Fibroblast of the aortic adventitia (primary cell): ENCODE data around the gene ZSCAN9. TPM values are rescaled to one million over a fixed set of nuclear protein-coding genes. Genes with fewer than 3 reads are reported as not detected.

ENCODE experiments used
- DNase-seq: peaks from one replicate; pipeline ENCODE4 v3.0.0-alpha.2; 2010; ENCODE audit warnings: low read depth
- H3K4me3 ChIP-seq: 2 replicates; pipeline ENCODE4 v1.5.1; 2011; ENCODE audit warnings: low read depth, mild to moderate bottlenecking, control low read depth, low read length, moderate library complexity
- CTCF ChIP-seq: IDR thresholded peaks from 2 replicates; pipeline ENCODE4 v1.5.1; 2011; ENCODE audit warnings: mild to moderate bottlenecking, low read length, control low read depth, inconsistent platforms; ENCODE audit not compliant: insufficient read depth
- total RNA-seq: library from RNA; depleted of rRNA; stranded (reverse); fragments of >200 nt; gene quantifications from 2 replicates; pipeline ENCODE4 v1.2.3, GENCODE V29; 2012; ENCODE audit warnings: low replicate concordance

The ZSCAN9 gene
- total RNA-seq, 1 donor = 10.8 TPM

- TF ChIP-seq CTCF = no peak
- no peak for DNase-seq
Measured at GRCh38 chr6:28280595-28281287, 55.7 kb downstream of the ZSCAN9 start.

GRCh38 chr6:28281288-28282064, 56.4 kb downstream of the ZSCAN9 start, which contains the start of gene PGBD1:
Gene PGBD1 (plus strand): TSS chr6:28281572. CDS start chr6:28283814, 2,242 bp downstream.
- H3K4me3 ChIP-seq = peak within 1 kb of the TSS; percentile 75
- no peak for TF ChIP-seq CTCF
- peak; percentile 73 for DNase-seq

More at GRCh38 chr6:28280595-28281287, 55.7 kb downstream of the ZSCAN9 start:
- H3K4me3 ChIP-seq = peak overlapping the region; percentile 75

DNA sequence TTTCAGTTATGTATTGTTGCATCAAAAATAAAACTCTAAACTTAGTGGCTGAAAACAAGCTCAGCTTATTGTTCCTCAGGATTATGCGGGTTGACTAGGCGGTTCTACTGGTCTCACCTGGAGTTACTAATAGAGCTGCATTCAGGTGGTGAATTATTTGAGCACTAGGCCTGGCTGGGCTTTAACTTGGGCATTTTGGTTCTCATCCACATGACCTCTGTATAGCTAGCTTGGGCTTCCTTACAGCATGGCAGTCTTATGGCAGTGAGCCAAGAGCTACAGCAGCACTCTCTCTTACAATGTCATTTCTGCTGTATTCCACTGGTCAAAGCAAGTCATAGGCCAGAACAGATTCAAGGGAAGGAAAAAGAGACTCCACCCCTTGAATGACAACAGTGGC, 57.9 kb downstream of the ZSCAN9 start:
- DNase-seq = no peak
- H3K4me3 ChIP-seq = no peak overlapping the region
- TF ChIP-seq CTCF = no peak

Other genes starting within 250 kb of the ZSCAN9 start
- 0.45 and 0.65 TPM in 2 replicates for gene ZNF165, start 144.7 kb upstream of the ZSCAN9 start, total RNA-seq
- 2.9 and 4.2 TPM in 2 replicates for gene ZSCAN16, start 100.7 kb upstream of the ZSCAN9 start, total RNA-seq
- gene ZKSCAN8, start 83.4 kb upstream of the ZSCAN9 start, total RNA-seq = 16.4 and 21.2 TPM in 2 replicates
- gene ZKSCAN4, start 27.0 kb downstream of the ZSCAN9 start, total RNA-seq = 5.9 and 8.3 TPM in 2 replicates
- gene NKAPL, start 34.0 kb downstream of the ZSCAN9 start, total RNA-seq = 1.3 and 1.9 TPM in 2 replicates
- gene ZSCAN26, start 41.9 kb downstream of the ZSCAN9 start, total RNA-seq = 8.7 and 20.8 TPM in 2 replicates
- gene PGBD1, start 56.3 kb downstream of the ZSCAN9 start, total RNA-seq = 7.7 and 8.1 TPM in 2 replicates
- gene ZSCAN31, start 110.9 kb downstream of the ZSCAN9 start, total RNA-seq = 13.9 and 31.2 TPM in 2 replicates
- 2.6 and 3.6 TPM in 2 replicates for gene ZKSCAN3, start 124.7 kb downstream of the ZSCAN9 start, total RNA-seq
- gene ZSCAN12, start 174.5 kb downstream of the ZSCAN9 start, total RNA-seq = 6.5 and 11.0 TPM in 2 replicates
- gene ZSCAN23, start 218.2 kb downstream of the ZSCAN9 start, total RNA-seq = 6.7 and 12.0 TPM in 2 replicates